ENCODE results near the gene ZNF710.
"Not testable (repeated sequence)": the region's sequence is repeated elsewhere in the genome, so short reads cannot be mapped to it uniquely, and the experiment has no call there.

The ZNF710 gene

GRCh38 chr15:90109163-90109751, 108.1 kb downstream of the ZNF710 start:
- DNase-seq: not testable (repeated sequence)

GRCh38 chr15:90113166-90113565, 112.0 kb downstream of the ZNF710 start:
- no peak for DNase-seq

- DNase-seq: no peak
These were observed 113.4 kb downstream of the ZNF710 start for GRCh38 chr15:90114451-90114901.

- DNase-seq: no peak
These were observed 114.7 kb downstream of the ZNF710 start for GRCh38 chr15:90115783-90116182.

- no peak for DNase-seq
These were observed 118.2 kb downstream of the ZNF710 start for GRCh38 chr15:90119367-90119766.

GRCh38 chr15:90121086-90121485, 120.0 kb downstream of the ZNF710 start:
- DNase-seq: no peak

GRCh38 chr15:90124507-90124906, 123.4 kb downstream of the ZNF710 start:
- no peak for DNase-seq

GRCh38 chr15:90126022-90126421, 124.9 kb downstream of the ZNF710 start:
- no peak for DNase-seq

GRCh38 chr15:90126596-90127435, 125.7 kb downstream of the ZNF710 start:
- DNase-seq: no peak

GRCh38 chr15:90130291-90130690, 129.2 kb downstream of the ZNF710 start:
- DNase-seq: no peak
